ENCODE data around the gene FBH1. TPM values are rescaled to one million over a fixed set of nuclear protein-coding genes. Genes with fewer than 3 reads are reported as not detected.
A peak's percentile ranks its signal among the peaks of the same experiment; 100 is the strongest.

The FBH1 gene
- total RNA-seq: 85.5 and 87.4 TPM in 2 replicates
- long read RNA-seq, partial matches to known transcripts: 25 of 38 reads
- long read RNA-seq, other reads (novel, unspliced or antisense): 9 of 38 reads

DNA sequence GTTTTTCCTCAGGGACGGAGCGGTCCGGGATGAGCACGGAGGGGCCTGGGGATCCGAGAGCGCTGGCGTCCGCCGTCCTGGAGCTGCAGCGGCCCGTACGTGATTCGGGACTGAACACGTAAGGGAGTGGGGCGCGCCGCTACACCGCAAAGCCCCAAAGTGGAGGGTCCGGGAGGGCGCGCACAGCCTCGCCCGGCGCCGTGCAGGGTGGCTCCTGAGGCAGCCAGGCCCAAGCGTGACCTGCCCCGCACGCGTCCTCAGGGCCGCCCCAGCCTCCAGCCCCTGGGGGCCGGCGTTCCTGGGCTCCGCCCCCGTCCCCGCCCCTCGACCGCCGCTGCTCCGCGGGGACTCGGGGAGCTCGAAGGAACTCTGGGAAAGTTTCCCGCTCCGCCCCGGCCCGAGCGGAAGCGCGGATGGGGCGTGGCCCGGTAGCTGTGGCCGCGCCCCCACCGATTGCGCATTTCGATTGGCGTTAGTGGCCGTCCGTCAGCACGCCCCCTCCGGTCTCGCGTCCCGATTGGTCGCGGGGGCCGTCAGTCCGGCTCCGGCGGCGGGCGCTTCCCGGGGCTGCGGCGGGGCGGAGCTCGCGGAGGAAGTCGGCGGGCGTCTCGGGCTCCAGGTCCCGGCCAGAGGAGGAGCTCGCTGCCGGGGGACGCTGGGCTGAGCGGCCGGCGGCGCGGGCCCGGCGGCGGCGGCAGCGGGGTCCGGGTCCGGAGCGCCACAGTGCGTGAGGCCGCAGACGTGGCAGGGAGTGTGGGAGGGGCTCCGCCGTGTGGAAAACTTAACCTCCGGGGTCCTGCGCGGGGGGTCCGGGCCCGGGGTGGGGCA lies at the start of gene FBH1, which contains the start of gene ANKRD16:
FBH1 (plus strand) TSS at position 620 of the 828 bp plus-strand sequence; CDS start at position 723, 103 bp downstream.
ANKRD16 (minus strand) TSS at position 270 of the 828 bp plus-strand sequence. CDS start 539 bp downstream, outside the sequence.
- TF ChIP-seq, protein P1, sequence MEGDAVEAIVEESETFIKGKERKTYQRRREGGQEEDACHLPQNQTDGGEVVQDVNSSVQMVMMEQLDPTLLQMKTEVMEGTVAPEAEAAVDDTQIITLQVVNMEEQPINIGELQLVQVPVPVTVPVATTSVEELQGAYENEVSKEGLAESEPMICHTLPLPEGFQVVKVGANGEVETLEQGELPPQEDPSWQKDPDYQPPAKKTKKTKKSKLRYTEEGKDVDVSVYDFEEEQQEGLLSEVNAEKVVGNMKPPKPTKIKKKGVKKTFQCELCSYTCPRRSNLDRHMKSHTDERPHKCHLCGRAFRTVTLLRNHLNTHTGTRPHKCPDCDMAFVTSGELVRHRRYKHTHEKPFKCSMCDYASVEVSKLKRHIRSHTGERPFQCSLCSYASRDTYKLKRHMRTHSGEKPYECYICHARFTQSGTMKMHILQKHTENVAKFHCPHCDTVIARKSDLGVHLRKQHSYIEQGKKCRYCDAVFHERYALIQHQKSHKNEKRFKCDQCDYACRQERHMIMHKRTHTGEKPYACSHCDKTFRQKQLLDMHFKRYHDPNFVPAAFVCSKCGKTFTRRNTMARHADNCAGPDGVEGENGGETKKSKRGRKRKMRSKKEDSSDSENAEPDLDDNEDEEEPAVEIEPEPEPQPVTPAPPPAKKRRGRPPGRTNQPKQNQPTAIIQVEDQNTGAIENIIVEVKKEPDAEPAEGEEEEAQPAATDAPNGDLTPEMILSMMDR (IDR thresholded peaks at IDR 0.05; ENCODE audit: unreplicated experiment): no peak
- H3K27ac Mint-ChIP-seq: peak within 1 kb of the TSS; percentile 93
- peak within 1 kb of the TSS; percentile 91 for H3K4me3 Mint-ChIP-seq (ENCODE audit: low read depth)
- H3K4me1 Mint-ChIP-seq (ENCODE audit: low read depth): peaks cover 49% of the 10 kb centered on the region
- no peaks in the 10 kb centered on the region for H3K9me3 Mint-ChIP-seq (ENCODE audit: low read depth)
- no peaks in the 10 kb centered on the region for H3K27me3 Mint-ChIP-seq
- peak; percentile 99 for DNase-seq (ENCODE audit: low spot score, unreplicated experiment)
- peaks cover 11% of the 10 kb centered on the region for H3K36me3 Mint-ChIP-seq (ENCODE audit: insufficient read depth)

DNA sequence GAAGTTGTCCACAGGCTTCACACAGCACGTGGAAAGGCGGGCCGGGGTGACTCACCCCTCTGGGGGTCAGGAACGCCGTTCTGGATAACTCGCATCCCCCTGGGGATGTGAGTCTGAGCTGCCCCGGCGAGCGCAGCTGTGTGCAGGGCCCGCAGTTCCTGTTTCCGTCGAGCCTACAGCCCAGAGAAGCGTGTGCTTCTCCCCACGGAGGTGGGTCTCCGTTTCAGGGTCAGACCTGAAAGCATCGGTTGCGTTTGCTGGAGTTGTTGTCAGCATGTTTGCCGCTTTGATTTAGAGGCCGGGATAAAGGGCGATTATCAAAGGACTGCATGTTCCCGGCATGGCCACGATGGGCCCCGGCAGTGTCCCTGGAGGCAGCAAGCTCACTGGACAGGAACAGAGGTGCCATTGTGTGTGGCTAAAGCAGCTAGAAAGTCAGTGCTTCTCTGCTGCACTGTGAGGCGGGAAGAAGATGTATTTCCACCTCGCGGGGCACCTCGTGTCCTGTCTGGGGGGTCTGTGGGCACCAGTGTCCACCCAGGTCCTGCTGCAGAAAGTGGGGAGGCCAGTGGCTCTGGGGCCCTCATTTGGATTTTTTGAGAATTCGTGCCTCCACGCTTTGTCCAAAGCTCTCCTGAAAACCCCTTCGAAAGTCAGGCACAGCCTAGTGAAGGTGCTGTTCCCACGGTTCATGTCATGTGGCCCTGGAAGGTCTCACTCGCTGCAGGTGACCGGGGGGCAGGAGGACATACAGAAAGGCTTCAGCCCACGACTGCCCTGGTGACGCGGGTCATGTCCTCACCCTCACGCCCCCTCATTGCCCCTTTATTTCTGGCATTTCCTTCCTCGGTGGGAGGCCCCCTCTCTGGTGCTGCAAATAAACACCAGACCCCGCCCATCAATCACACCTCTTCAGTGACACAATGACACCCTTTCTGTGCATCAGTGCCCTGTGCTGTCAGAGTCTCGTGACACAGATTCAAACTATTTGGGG lies 49.4 kb upstream of the FBH1 start:
- no peaks in the 10 kb centered on the region for H3K9me3 Mint-ChIP-seq (ENCODE audit: low read depth)
- no peak overlapping the region for H3K27ac Mint-ChIP-seq
- no peak overlapping the region for H3K4me3 Mint-ChIP-seq (ENCODE audit: low read depth)
- no peaks in the 10 kb centered on the region for H3K36me3 Mint-ChIP-seq (ENCODE audit: insufficient read depth)
- H3K4me1 Mint-ChIP-seq (ENCODE audit: low read depth): peaks cover 6% of the 10 kb centered on the region
- peaks cover 6% of the 10 kb centered on the region for H3K27me3 Mint-ChIP-seq
- no peak for DNase-seq (ENCODE audit: low spot score, unreplicated experiment)
- TF ChIP-seq, protein P1 (IDR thresholded peaks at IDR 0.05; ENCODE audit: unreplicated experiment): no peak

DNA sequence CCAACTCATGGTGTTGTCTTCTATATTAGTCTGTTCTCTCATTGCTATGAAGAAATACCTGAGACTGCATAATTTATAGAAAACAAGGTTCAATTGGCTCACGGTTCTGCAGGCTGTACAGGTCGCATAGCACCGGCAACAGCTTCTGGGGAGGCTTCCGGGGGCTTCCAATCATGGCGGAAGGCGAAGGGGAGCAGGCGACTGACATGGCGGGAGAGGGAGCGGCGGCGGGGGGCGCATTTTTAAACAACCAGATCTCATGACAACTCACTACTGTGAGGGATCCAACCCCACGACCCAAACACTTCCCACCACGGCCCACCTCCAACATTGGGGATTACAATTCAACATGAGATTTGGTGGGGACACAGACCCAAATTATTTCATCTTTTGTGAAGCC lies 48.1 kb upstream of the FBH1 start:
- DNase-seq (ENCODE audit: low spot score, unreplicated experiment): no peak
- H3K27ac Mint-ChIP-seq: no peak overlapping the region
- H3K4me3 Mint-ChIP-seq (ENCODE audit: low read depth): no peak overlapping the region
- TF ChIP-seq, protein P1 (IDR thresholded peaks at IDR 0.05; ENCODE audit: unreplicated experiment): no peak
- H3K27me3 Mint-ChIP-seq: peaks cover 6% of the 10 kb centered on the region
- peaks cover 6% of the 10 kb centered on the region for H3K4me1 Mint-ChIP-seq (ENCODE audit: low read depth)
- no peaks in the 10 kb centered on the region for H3K36me3 Mint-ChIP-seq (ENCODE audit: insufficient read depth)
- no peaks in the 10 kb centered on the region for H3K9me3 Mint-ChIP-seq (ENCODE audit: low read depth)

DNA sequence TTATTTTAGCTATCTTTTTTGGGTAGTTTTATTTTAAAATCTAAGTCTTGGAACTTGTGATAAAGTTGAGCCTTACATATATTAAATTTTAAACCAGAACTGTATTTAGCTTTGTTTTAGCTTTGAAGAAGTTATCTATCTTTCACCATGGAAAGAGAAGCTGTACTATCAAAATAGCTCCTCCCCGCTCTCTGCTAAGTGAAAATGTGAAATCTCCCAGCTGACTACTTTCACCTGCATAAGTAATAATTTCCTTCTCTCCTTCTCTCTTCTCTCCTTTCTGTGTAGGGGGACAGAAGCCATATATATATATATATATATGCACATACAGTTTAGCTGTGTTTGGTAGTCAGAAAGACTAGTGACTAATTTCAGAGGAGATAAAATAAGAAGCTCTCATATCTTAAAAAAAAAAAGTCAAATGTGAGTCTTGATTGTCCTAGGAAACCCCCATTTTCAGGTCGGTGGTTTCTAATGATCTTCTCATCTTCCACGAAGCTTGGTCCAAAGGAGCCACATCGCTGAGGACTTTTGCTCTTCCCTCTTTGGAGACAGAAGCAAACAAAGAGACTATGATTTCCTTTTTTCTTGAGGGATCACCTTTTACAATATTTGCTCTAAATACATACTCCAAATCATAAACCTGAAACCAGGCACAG lies 46.2 kb upstream of the FBH1 start:
- no peaks in the 10 kb centered on the region for H3K9me3 Mint-ChIP-seq (ENCODE audit: low read depth)
- no peak overlapping the region for H3K4me3 Mint-ChIP-seq (ENCODE audit: low read depth)
- TF ChIP-seq, protein P1 (IDR thresholded peaks at IDR 0.05; ENCODE audit: unreplicated experiment): no peak
- no peak for DNase-seq (ENCODE audit: low spot score, unreplicated experiment)
- H3K27ac Mint-ChIP-seq: no peak overlapping the region
- H3K4me1 Mint-ChIP-seq (ENCODE audit: low read depth): peaks cover 6% of the 10 kb centered on the region
- peaks cover 6% of the 10 kb centered on the region for H3K27me3 Mint-ChIP-seq
- no peaks in the 10 kb centered on the region for H3K36me3 Mint-ChIP-seq (ENCODE audit: insufficient read depth)

Data from progenitor cell of endocrine pancreas (in vitro differentiated cells).